CD14-positive monocyte (primary cell): Measurements from ENCODE around the gene LPGAT1. TPM values are rescaled to one million over a fixed set of nuclear protein-coding genes. Genes with fewer than 3 reads are reported as not detected.
A peak's percentile ranks its signal among the peaks of the same experiment; 100 is the strongest.

Experiments
- DNase-seq, 3 donors: peaks; one replicate each; pipeline ENCODE4 v3.0.0-alpha.2; 2011 to 2022
- H2AFZ ChIP-seq: 2 replicates; pipeline ENCODE4 v1.6.0; 2012; ENCODE audit warnings: mild to moderate bottlenecking, low read depth, low read length, inconsistent platforms; ENCODE audit not compliant: insufficient read depth, poor library complexity, severe bottlenecking
- H3K27ac ChIP-seq, 2 donors: 1 replicate in 1 of 2; 2 replicates in 1 of 2; pipeline ENCODE4 v1.5.1; 2012 to 2013; ENCODE audit warnings: low read length in 2 of 2, control low read depth in 1 of 2, inconsistent platforms in 1 of 2, low read depth in 1 of 2, mild to moderate bottlenecking in 1 of 2
- H3K27me3 ChIP-seq, 2 donors: one replicate each; pipeline versions ENCODE4 v1.6.0 to v1.6.1; 2011 to 2013; ENCODE audit warnings: low read length in 2 of 2; ENCODE audit not compliant: control insufficient read depth in 2 of 2, insufficient read depth in 2 of 2
- H3K36me3 ChIP-seq, 2 donors: replicated peaks in 1 of 2; 1 replicate in 1 of 2; 2 replicates in 1 of 2; pipeline versions ENCODE4 v1.5.1 to v1.6.1; 2012 to 2013; ENCODE audit warnings: low read length in 2 of 2, control low read depth in 1 of 2, inconsistent platforms in 1 of 2, mild to moderate bottlenecking in 1 of 2; ENCODE audit not compliant: insufficient read depth in 2 of 2, control insufficient read depth in 1 of 2
- H3K4me1 ChIP-seq, 2 donors: 1 replicate in 1 of 2; 2 replicates in 1 of 2; pipeline versions ENCODE4 v1.5.1 to v1.6.1; 2012 to 2013; ENCODE audit warnings: low read length in 2 of 2, control low read depth in 1 of 2, inconsistent platforms in 1 of 2, mild to moderate bottlenecking in 1 of 2, moderate library complexity in 1 of 2; ENCODE audit not compliant: insufficient read depth in 2 of 2, control insufficient read depth in 1 of 2
- H3K4me2 ChIP-seq: replicated peaks from 2 replicates; pipeline ENCODE3; 2012; ENCODE audit warnings: low read length, moderate library complexity, mild to moderate bottlenecking; ENCODE audit not compliant: poor library complexity, severe bottlenecking; ENCODE audit errors: extremely low read depth
- H3K4me3 ChIP-seq, 3 experiments: fragments of 200-600 bp in 1 of 3; sonication (generic) in 1 of 3; replicated peaks in 1 of 3; 1 replicate in 2 of 3; 2 replicates in 1 of 3; pipeline ENCODE4 v1.5.1; 2011 to 2013; ENCODE audit warnings: low read length in 3 of 3, mild to moderate bottlenecking in 3 of 3, control low read depth in 2 of 3, low read depth in 2 of 3, inconsistent platforms in 1 of 3, moderate library complexity in 1 of 3
- H3K79me2 ChIP-seq: 2 replicates; pipeline ENCODE4 v1.6.0; 2012; ENCODE audit warnings: mild to moderate bottlenecking, control low read depth, inconsistent platforms, low read length, moderate library complexity; ENCODE audit not compliant: insufficient read depth
- H3K9ac ChIP-seq: 2 replicates; pipeline ENCODE4 v1.6.0; 2017; ENCODE audit warnings: low read length, mild to moderate bottlenecking; ENCODE audit not compliant: insufficient read depth, poor library complexity, severe bottlenecking
- H3K9me3 ChIP-seq, 2 donors: replicated peaks in 1 of 2; 1 replicate in 1 of 2; 2 replicates in 1 of 2; pipeline versions ENCODE4 v1.5.1 to v1.6.1; 2012 to 2013; ENCODE audit warnings: low read length in 2 of 2, control low read depth in 1 of 2; ENCODE audit not compliant: control insufficient read depth in 1 of 2, insufficient read depth in 1 of 2
- H4K20me1 ChIP-seq: 2 replicates; pipeline ENCODE4 v1.6.0; 2012; ENCODE audit warnings: mild to moderate bottlenecking, low read length, control low read depth, moderate library complexity; ENCODE audit not compliant: insufficient read depth
- H3K27ac Mint-ChIP-seq, 7 donors: one replicate each; pipeline ENCODE4 v1.8.0; 2020; ENCODE audit warnings: mild to moderate bottlenecking in 7 of 7, mixed read lengths in 7 of 7, moderate library complexity in 6 of 7, inconsistent platforms in 2 of 7
- H3K27me3 Mint-ChIP-seq, 3 donors: one replicate each; pipeline ENCODE4 v1.8.0; 2021 to 2022; ENCODE audit warnings: low read depth in 3 of 3, mild to moderate bottlenecking in 3 of 3, mixed read lengths in 3 of 3, moderate library complexity in 3 of 3, inconsistent platforms in 1 of 3
- H3K36me3 Mint-ChIP-seq, 2 donors: one replicate each; pipeline ENCODE4 v1.8.0; 2020; ENCODE audit warnings: mixed read lengths in 2 of 2, inconsistent platforms in 1 of 2, mild to moderate bottlenecking in 1 of 2
- H3K4me1 Mint-ChIP-seq: one replicate; pipeline ENCODE4 v1.8.0; 2020; ENCODE audit warnings: mild to moderate bottlenecking, mixed read lengths
- H3K4me3 Mint-ChIP-seq, 2 donors: one replicate each; pipeline ENCODE4 v1.8.0; 2020; ENCODE audit warnings: mild to moderate bottlenecking in 2 of 2, mixed read lengths in 2 of 2, moderate library complexity in 1 of 2
- H3K9me3 Mint-ChIP-seq, 7 donors: one replicate each; pipeline ENCODE4 v1.8.0; 2020 to 2022; ENCODE audit warnings: mixed read lengths in 7 of 7, mild to moderate bottlenecking in 6 of 7, moderate library complexity in 6 of 7, inconsistent platforms in 2 of 7
- CTCF ChIP-seq: fragments of 200-600 bp; IDR thresholded peaks from one replicate; pipeline ENCODE4 v1.8.0; 2022; ENCODE audit warnings: antibody characterized with exemption, mild to moderate bottlenecking
- WGBS: methylation state at CpG from one replicate; pipeline ENCODE4 v1.1.5; 2013; ENCODE audit warnings: missing lambda C conversion rate; ENCODE audit not compliant: insufficient coverage; 5-methylcytosine and 5-hydroxymethylcytosine counted together
- intact Hi-C, 2 donors: fragments of 100-400 bp; cut with micrococcal nuclease; formaldehyde crosslinking; loops; one replicate each; pipeline versions ENCODE4 v1.15.0 to v1.15.1; 2023
- polyA plus RNA-seq, 3 donors: library from polyadenylated mRNA; depleted of rRNA in 1 of 3; unstranded in 2 of 3; stranded (reverse) in 1 of 3; fragments of 300-500 nt in 2 of 3; fragments of >200 nt in 1 of 3; fragmentation: Illumina TruSeq in 2 of 3; gene quantifications; 1 replicate in 2 of 3; 2 replicates in 1 of 3; pipeline ENCODE4 v1.2.3, GENCODE V29; 2012 to 2021

LPGAT1 gene
- polyA plus RNA-seq, 3 donors, result 19.5 to 52.1 (median 40.2) TPM

- Histone ChIP-seq H2AFZ (no peak overlapping the region), H3K4me3 (no peak overlapping the region), H3K4me1 (no peaks in the 10 kb centered on the region), H3K4me2 (no peak overlapping the region), H3K9ac (no peak overlapping the region), H3K9me3 (no peaks in the 10 kb centered on the region), H3K79me2 (no peaks in the 10 kb centered on the region), H3K36me3 (peaks cover 61 to 88% of the 10 kb centered on the region in 2 donors), H3K27me3 (no peaks in the 10 kb centered on the region), H3K27ac (no peak overlapping the region), H4K20me1 (peaks cover 9% of the 10 kb centered on the region)
- no CpG with 5 or more reads among the region's 1 CpG for WGBS
- no peak for DNase-seq
- no peak for TF ChIP-seq CTCF
- Mint-ChIP-seq H3K36me3 (peaks cover 64 to 74% of the 10 kb centered on the region in 2 donors), H3K27ac (no peak overlapping the region), H3K9me3 (no peaks in the 10 kb centered on the region), H3K27me3 (no peaks in the 10 kb centered on the region), H3K4me3 (no peak overlapping the region), H3K4me1 (no peaks in the 10 kb centered on the region)
- intact Hi-C loops, result no loop called here
Measured at GRCh38 chr1:211750599-211750998, 80.0 kb downstream of the LPGAT1 start.

- no peak for TF ChIP-seq CTCF
- no peak overlapping the region for H3K27ac ChIP-seq
- peaks cover 63 to 68% of the 10 kb centered on the region in 2 donors for H3K36me3 Mint-ChIP-seq
Measured at GRCh38 chr1:211749251-211749650, 81.3 kb downstream of the LPGAT1 start.

More at GRCh38 chr1:211749251-211749650, 81.3 kb downstream of the LPGAT1 start:
- Mint-ChIP-seq H3K27me3 (no peaks in the 10 kb centered on the region), H3K4me1 (no peaks in the 10 kb centered on the region), H3K27ac (peak overlapping the region in 1 of 7 donors; percentile 19), H3K9me3 (no peaks in the 10 kb centered on the region), H3K4me3 (no peak overlapping the region)
- Histone ChIP-seq H3K4me2 (no peak overlapping the region), H3K79me2 (no peaks in the 10 kb centered on the region), H3K9ac (no peak overlapping the region), H3K36me3 (peaks cover 58 to 91% of the 10 kb centered on the region in 2 donors), H4K20me1 (peaks cover 8% of the 10 kb centered on the region), H2AFZ (no peak overlapping the region), H3K4me1 (no peaks in the 10 kb centered on the region), H3K27me3 (no peaks in the 10 kb centered on the region), H3K4me3 (no peak overlapping the region), H3K9me3 (no peaks in the 10 kb centered on the region)
- no CpG with 5 or more reads among the region's 3 CpGs for WGBS
- no peak for DNase-seq
- intact Hi-C loops, result no loop called here
